Fibroblast of skin of right quadriceps (primary cell): ENCODE measurements around the gene FOLR2.
"Not testable (repeated sequence)": the region's sequence is repeated elsewhere in the genome, so short reads cannot be mapped to it uniquely, and the experiment has no call there.

ENCODE experiments used
- DNase-seq: peaks from one replicate; pipeline ENCODE4 v3.0.0-alpha.2; 2013

Gene FOLR2

DNA sequence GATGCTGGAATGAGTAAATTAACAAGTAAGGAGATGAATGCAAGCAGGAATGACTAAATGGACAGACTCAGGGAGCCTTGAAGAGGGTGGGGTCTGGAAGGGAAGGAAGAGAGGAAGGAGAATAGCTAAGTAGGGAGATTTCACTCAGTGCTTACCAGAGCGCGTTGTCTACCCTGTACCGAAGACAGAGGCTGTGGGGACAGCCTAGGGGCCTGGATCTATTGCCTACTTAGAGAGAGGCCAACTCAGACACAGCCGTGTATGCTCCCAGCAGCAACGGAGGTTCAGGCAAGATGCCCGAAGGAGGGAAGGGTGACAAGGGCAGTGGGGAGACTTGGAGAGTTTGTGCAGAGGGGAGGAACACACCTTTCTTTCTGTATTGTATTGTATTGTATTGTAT lies at the start of gene FOLR2:
Gene FOLR2, plus strand, starts transcription at position 157 of the 400 bp plus-strand sequence. CDS start 1,791 bp downstream, outside the sequence.
- DNase-seq, result no peak

GRCh38 chr11:72169046-72169555 lies 47.5 kb upstream of the FOLR2 start:
- not testable (repeated sequence) for DNase-seq

DNA sequence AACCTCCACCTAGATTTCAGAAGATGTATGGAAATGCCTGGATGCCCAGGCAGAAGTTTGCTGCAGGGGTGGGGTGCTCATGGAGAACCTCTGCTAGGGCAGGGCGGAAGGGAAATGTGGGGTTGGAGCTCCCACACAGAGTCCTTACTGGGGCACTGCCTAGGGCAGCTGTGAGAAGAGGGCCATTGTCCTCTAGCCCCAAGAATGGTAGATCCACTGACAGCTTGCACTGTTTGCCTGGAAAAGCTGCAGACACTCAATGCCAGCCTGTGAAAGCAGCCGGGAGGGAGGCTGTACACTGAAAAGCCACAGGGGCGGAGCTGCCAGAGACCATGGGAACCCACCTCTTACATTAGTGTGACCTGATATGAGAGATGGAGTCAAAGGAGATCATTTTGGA lies 46.8 kb upstream of the FOLR2 start:
- DNase-seq, result not testable (repeated sequence)

DNA sequence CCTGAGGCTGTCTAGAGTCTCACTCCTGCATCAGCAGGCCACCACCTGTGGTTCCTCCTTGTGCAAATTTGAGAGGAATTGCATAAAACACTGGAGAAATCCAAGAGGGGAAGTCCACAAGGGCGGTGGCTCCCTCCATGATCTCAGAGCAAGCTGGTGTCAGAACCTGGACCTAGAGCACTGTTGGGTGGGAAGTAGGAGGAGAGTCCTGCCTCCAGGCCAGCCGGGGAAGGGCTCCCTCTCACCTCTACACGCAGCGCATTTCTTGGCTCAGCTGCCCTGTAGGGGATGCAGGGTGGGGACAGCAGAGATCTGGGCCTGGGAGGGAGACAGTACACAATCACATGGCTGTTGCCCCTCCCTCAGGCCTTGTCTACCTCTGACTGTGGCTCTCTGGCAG lies 44.6 kb upstream of the FOLR2 start:
- not testable (repeated sequence) for DNase-seq

GRCh38 chr11:72173291-72173690 lies 43.3 kb upstream of the FOLR2 start:
- DNase-seq, result no peak

GRCh38 chr11:72174302-72175070 lies 42.1 kb upstream of the FOLR2 start:
- DNase-seq, result no peak

DNA sequence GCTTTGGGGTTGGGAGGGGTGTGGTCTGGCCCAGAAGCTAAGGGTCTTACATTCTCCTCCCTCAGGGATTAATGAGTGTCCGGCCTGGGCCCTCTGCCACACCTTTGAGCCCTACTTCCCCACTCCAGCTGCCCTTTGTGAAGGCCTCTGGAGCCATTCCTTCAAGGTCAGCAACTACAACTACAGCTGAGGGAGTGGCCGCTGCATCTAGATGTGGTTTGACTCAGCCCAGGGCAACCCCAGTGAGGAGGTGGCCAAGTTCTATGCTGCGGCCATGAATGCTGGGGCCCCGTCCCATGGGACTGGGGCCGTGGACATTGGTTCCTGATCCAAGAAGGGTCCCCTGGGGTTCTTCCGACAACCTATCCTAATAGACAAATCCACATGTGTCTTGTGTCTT lies 38.9 kb upstream of the FOLR2 start:
- no peak for DNase-seq

DNA sequence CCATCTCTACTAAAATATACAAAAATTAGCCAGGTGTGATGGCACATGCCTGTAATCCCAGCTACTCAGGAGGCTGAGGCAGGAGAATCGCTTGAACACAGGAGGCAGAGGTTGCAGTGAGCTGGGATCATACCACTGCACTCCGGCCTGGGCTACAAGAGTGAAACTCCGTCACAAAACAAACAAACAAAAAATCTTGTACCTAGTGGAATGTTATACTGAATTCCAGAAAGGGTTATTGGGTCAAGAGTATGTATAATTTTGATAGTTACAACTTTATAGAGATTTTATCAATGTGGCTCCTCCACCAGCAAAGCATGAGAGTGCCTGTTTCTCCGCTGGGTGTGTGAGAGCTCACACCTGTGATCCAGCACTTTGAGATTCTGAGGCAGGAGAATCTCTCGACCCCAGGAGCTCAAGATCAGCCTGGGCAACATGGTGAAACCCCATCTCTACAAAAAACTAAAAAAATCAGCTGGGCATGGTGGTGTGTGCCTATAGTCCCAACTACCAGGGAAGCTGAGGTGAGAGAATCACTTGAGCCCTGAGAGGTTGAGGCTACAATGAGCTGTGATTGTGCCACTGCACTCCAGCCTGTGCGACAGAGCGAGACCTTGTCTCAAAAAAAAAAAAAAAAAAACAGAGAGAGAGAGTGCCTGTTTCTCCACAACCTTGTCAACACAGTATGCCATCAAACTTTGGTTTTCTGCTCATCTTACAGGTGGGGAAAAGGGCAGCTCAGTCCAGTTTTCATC lies 37.4 kb upstream of the FOLR2 start:
- no peak for DNase-seq

DNA sequence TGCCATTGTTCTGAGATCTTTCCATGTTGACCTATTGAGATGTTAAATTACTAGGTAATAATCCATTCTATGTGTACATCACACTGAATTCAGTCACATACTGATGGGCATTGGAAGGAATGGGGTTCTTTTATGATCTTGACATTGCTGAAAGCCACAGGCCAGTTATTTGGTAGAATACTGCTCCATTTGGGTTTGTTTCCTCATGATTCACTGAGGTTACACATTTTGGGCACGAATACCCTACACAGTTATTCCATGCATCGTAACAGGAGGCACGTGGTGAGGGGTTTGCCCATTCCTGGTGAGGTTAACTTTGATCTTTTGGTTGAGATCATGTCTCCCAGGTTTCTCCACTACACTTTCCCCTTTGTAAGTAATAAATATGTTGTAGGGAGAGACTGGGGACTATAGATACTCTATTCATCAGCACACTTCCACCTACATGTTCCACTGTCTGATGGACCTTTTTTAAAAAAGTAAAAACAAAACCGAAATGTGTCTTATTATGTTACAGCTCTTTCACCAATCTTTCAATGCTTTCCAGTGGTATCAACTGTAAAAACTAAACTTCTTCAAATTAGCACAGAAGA lies 36.7 kb upstream of the FOLR2 start:
- DNase-seq, result peak; percentile 20

DNA sequence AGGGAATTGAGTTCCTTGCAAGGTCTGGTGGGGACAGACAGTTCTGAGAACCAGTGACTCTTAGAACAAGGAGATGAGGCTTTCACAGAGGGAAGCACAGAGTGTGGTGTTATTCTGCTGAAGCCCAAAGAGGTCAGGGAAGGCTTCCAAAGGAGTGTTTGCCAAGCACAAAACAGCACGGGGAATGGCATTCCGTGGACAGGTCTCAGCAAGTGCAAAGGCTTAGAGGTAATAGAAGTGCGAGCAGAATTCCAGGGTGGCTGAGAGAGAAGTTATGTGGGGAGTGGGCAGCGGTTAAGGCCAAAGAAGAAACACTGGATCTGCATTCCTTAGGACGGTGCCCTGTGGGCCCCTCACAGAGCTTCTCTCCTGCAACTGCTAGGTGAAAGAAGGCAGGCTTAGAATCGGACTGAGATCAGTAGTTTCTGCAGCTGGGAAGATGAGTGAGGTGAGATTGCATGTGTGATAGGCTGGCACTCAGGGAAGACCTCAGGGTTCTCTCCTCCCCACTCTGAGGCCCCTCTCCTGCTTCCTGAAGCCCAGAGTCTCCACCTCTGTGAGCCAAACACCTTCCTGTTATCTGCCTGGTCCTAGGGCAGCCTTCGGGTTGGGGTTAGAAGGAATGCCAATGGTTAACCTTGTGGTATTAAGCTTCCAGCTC lies 35.6 kb upstream of the FOLR2 start:
- DNase-seq, result not testable (repeated sequence)

GRCh38 chr11:72181553-72181958 lies 35.0 kb upstream of the FOLR2 start:
- DNase-seq, result not testable (repeated sequence)

DNA sequence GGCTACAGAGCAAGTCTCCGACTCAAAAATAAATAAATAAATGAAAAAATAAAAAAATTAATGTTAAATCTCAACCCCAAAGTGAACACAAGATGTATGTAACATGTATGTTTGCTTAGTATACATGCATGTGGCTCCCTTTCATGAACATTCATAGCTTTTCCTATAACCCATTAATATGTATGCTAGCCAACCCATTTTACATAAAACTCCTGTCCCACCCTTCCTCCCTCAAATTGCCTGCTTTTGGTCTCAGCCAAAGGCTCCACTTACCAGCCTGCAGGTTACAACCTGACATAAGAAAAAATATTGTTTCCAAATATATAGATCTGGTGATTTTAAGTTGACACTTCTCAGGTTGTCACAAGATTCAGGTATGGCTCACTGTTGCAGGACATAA lies 28.3 kb upstream of the FOLR2 start:
- no peak for DNase-seq

- no peak for DNase-seq
Observed at GRCh38 chr11:72189455-72190250, 26.9 kb upstream of the FOLR2 start.

- no peak for DNase-seq
Observed at GRCh38 chr11:72190631-72191071, 25.9 kb upstream of the FOLR2 start.

DNA sequence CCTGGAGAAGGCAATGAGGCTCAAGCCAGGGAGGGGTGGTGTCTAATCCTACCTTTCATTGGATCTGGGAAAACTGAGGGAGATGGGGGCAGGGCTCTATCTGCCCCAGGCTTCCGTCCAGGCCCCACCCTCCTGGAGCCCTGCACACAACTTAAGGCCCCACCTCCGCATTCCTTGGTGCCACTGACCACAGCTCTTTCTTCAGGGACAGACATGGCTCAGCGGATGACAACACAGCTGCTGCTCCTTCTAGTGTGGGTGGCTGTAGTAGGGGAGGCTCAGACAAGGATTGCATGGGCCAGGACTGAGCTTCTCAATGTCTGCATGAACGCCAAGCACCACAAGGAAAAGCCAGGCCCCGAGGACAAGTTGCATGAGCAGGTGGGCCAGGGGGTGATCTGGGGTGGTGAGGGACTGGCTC lies 24.6 kb upstream of the FOLR2 start, which contains the start of gene FOLR1:
Gene FOLR1, plus strand, starts transcription at position 180 of the 421 bp plus-strand sequence. Its CDS starts 34 bp downstream, at position 214.
- no peak for DNase-seq

GRCh38 chr11:72195518-72196270 lies 20.9 kb upstream of the FOLR2 start:
- DNase-seq, result no peak

GRCh38 chr11:72201445-72201844 lies 15.1 kb upstream of the FOLR2 start:
- not testable (repeated sequence) for DNase-seq

DNA sequence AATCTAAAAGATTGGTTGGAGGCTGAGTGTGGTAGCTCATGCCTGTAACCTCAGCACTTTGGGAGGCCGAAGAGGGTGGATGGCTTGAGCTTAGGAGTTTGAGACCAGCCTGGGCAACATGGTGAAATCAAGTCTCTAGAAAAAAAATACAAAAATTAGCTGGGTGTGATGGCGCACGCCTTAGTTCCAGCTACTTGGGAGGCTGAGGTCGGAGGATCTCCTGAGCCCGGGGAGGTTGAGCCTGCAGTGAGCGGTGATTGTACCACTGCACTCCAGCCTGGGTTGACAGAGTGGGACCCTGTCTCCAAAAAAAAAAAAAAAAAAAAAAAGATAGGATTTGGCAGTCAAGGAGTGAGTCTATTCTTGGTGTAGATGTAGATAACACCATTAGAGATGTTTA lies 14.0 kb upstream of the FOLR2 start:
- DNase-seq, result no peak

DNA sequence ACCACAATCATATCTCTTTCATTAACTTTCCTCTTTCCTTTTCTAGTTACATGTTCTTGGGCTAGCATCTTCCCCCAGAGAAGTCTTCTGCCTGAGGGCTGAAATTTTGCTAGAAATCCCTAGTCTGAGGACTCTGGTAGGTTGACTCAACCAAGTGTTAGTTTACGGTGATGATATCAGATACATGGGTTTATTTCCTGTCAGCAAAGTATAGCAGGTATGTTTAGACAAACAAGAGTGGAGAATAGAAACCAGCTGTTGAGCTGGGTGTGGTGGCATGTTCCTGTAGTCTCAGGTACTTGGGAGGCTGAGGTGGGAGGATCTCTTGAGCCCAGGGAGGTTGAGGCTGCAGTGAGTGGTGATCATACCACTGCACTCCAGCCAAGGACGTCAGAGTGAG lies 13.4 kb upstream of the FOLR2 start:
- no peak for DNase-seq

DNA sequence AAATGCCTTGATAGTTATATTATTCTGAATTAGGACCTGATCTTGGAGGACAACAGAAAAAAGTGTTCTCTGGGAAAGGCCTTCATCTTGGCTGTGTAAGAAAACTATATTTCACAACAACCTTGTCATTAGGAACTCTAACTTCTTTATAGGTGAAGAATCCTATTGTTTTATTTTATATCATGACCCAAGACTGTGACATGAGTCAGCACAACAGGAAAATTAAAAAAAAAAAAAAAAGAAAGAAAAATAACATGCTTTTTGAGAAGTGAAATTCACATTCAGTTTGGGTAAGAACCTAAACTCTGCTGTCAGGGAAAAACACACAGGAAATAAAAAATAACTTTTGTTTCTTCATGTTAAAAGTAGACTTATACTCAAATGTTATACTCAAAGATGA lies 11.7 kb upstream of the FOLR2 start:
- DNase-seq, result no peak

- not testable (repeated sequence) for DNase-seq
Observed at GRCh38 chr11:72206794-72207193, 9.8 kb upstream of the FOLR2 start.
